Upper lobe of right lung (tissue), 1 donor: ENCODE measurements around the gene CEMIP. TPM values are rescaled to one million over a fixed set of nuclear protein-coding genes. Genes with fewer than 3 reads are reported as not detected.

Experiments used
- ATAC-seq: fragments of 200-7000 bp; cut with Tn5 transposase; one replicate; pipeline ENCODE4 v1.9.1; 2020; ENCODE audit warnings: mild to moderate bottlenecking, moderate library complexity
- DNase-seq: peaks from one replicate; pipeline ENCODE4 v3.0.0-alpha.2; 2020
- H3K27ac ChIP-seq: fragments of 200-600 bp; one replicate; pipeline ENCODE4 v1.8.0; 2022
- H3K27me3 ChIP-seq: fragments of 200-600 bp; one replicate; pipeline ENCODE4 v1.8.0; 2022; ENCODE audit warnings: mild to moderate bottlenecking
- H3K36me3 ChIP-seq: fragments of 200-600 bp; one replicate; pipeline ENCODE4 v1.8.0; 2022
- H3K4me1 ChIP-seq: fragments of 200-600 bp; one replicate; pipeline ENCODE4 v1.8.0; 2022
- H3K4me3 ChIP-seq: fragments of 200-600 bp; one replicate; pipeline ENCODE4 v1.8.0; 2022; ENCODE audit warnings: mild to moderate bottlenecking
- H3K9me3 ChIP-seq: fragments of 200-600 bp; one replicate; pipeline ENCODE4 v1.8.0; 2022
- CTCF ChIP-seq: fragments of 200-600 bp; IDR thresholded peaks from one replicate; pipeline ENCODE4 v1.8.0; 2022; ENCODE audit warnings: antibody characterized with exemption
- intact Hi-C: fragments of 100-400 bp; cut with DNase I; formaldehyde crosslinking; loops from one replicate; pipeline ENCODE4 v1.11.0; 2022
- total RNA-seq: library from RNA; stranded (reverse); fragmentation: NEBNext Ultra II Directional; extraction: Animal tissue kit (Norgen Biotek cat#: 25700); gene quantifications from one replicate; pipeline ENCODE4 v1.2.1, GENCODE V29; 2021
- donor health status: DM: no; HTN: yes; CAD: no; lungs with severe emphysema.

The CEMIP gene
- total RNA-seq, 1 donor from 2014 or later: 17.3 TPM

- DNase-seq: no peak
Observed at GRCh38 chr15:80970658-80971057, 191.5 kb downstream of the CEMIP start.

GRCh38 chr15:80971143-80971542, 192.0 kb downstream of the CEMIP start:
- intact Hi-C loops: loop anchor here (10.0 kb wide), 1 partner anchor 516 kb away; no protein-coding TSS in a partner anchor
- no peak for ATAC-seq
- H3K4me3 ChIP-seq: no peak overlapping the region
- H3K9me3 ChIP-seq: no peaks in the 10 kb centered on the region
- H3K27me3 ChIP-seq: no peaks in the 10 kb centered on the region
- no peak for TF ChIP-seq CTCF
- no peak overlapping the region for H3K27ac ChIP-seq
- no peaks in the 10 kb centered on the region for H3K4me1 ChIP-seq
- DNase-seq: no peak
- H3K36me3 ChIP-seq: peaks cover 12% of the 10 kb centered on the region

More at GRCh38 chr15:80970658-80971057, 191.5 kb downstream of the CEMIP start:
- Histone ChIP-seq H3K36me3 (peaks cover 12% of the 10 kb centered on the region), H3K4me1 (no peaks in the 10 kb centered on the region), H3K27me3 (no peaks in the 10 kb centered on the region), H3K9me3 (no peaks in the 10 kb centered on the region), H3K4me3 (no peak overlapping the region), H3K27ac (no peak overlapping the region)
- no peak for TF ChIP-seq CTCF
- ATAC-seq: no peak
- intact Hi-C loops: loop anchor here (10.0 kb wide), 1 partner anchor 516 kb away; no protein-coding TSS in a partner anchor

- intact Hi-C loops: loop anchor here (10.0 kb wide), 1 partner anchor 517 kb away; no protein-coding TSS in a partner anchor
- DNase-seq (no peak), ATAC-seq (no peak)
- no peak for TF ChIP-seq CTCF
- Histone ChIP-seq H3K27ac (no peak overlapping the region), H3K36me3 (peaks cover 12% of the 10 kb centered on the region), H3K4me1 (no peaks in the 10 kb centered on the region), H3K27me3 (no peaks in the 10 kb centered on the region), H3K4me3 (no peak overlapping the region), H3K9me3 (no peaks in the 10 kb centered on the region)
Observed at GRCh38 chr15:80972276-80972675, 193.1 kb downstream of the CEMIP start.

GRCh38 chr15:80974914-80975313, 195.7 kb downstream of the CEMIP start:
- H3K27ac ChIP-seq: no peak overlapping the region
- no peak for ATAC-seq
- H3K9me3 ChIP-seq: no peaks in the 10 kb centered on the region
- no peaks in the 10 kb centered on the region for H3K4me1 ChIP-seq
- intact Hi-C loops: loop anchor here (10.0 kb wide), 1 partner anchor 520 kb away; no protein-coding TSS in a partner anchor
- DNase-seq: no peak
- TF ChIP-seq CTCF: no peak
- H3K4me3 ChIP-seq: no peak overlapping the region
- peaks cover 26% of the 10 kb centered on the region for H3K36me3 ChIP-seq
- no peaks in the 10 kb centered on the region for H3K27me3 ChIP-seq

GRCh38 chr15:80976851-80977250, 197.7 kb downstream of the CEMIP start:
- H3K4me1 ChIP-seq: no peaks in the 10 kb centered on the region
- no peak overlapping the region for H3K4me3 ChIP-seq
- intact Hi-C loops: loop anchor here (10.0 kb wide), 1 partner anchor 522 kb away; no protein-coding TSS in a partner anchor
- H3K27me3 ChIP-seq: no peaks in the 10 kb centered on the region
- ATAC-seq: no peak
- peaks cover 45% of the 10 kb centered on the region for H3K36me3 ChIP-seq
- H3K27ac ChIP-seq: no peak overlapping the region
- no peak for TF ChIP-seq CTCF
- H3K9me3 ChIP-seq: no peaks in the 10 kb centered on the region
- no peak for DNase-seq

- Histone ChIP-seq H3K9me3 (no peaks in the 10 kb centered on the region), H3K4me1 (no peaks in the 10 kb centered on the region), H3K4me3 (no peak overlapping the region), H3K27ac (no peak overlapping the region), H3K27me3 (no peaks in the 10 kb centered on the region), H3K36me3 (peaks cover 50% of the 10 kb centered on the region)
- peak; percentile 61 for TF ChIP-seq CTCF
- intact Hi-C loops: loop anchor here (10.0 kb wide), 1 partner anchor 523 kb away; no protein-coding TSS in a partner anchor
- ATAC-seq (peak; percentile 95), DNase-seq (peak; percentile 74)
Observed at GRCh38 chr15:80977627-80978036, 198.5 kb downstream of the CEMIP start.
